OCI-LY7 (cell line): ENCODE results near the gene PPAN. TPM values are rescaled to one million over a fixed set of nuclear protein-coding genes. Genes with fewer than 3 reads are reported as not detected.

Source experiments
- BruUV-seq: library from RNA; stranded (reverse); fragments of 400-500 nt; replicated peaks from 2 replicates; lab custom pipeline; 2021; lab: Mats Ljungman, UMichigan
- CTCF ChIA-PET: fragments of 300-600 bp; sonication (Branson Sonifier 250); formaldehyde crosslinking; loops from one replicate; lab custom pipeline; 2022; ENCODE audit warnings: antibody characterized with exemption; ENCODE audit not compliant: unreplicated experiment; lab: Charles Lee
- POLR2A ChIA-PET: fragments of 300-600 bp; sonication (Branson Sonifier 250); formaldehyde crosslinking; loops from one replicate; lab custom pipeline; 2022; ENCODE audit warnings: antibody characterized with exemption; lab: Charles Lee
- DNase-seq: peaks from one replicate; pipeline ENCODE4 v3.0.0-alpha.2; 2015; ENCODE audit warnings: low spot score
- H2AFZ ChIP-seq: fragments of 200-600 bp; sonication (generic), shearing (Covaris generic); 2 replicates; pipeline ENCODE4 v1.6.1; 2014; ENCODE audit warnings: mild to moderate bottlenecking, antibody characterized with exemption, low read length, moderate library complexity
- H3K27ac ChIP-seq: fragments of 200-600 bp; sonication (generic); 2 replicates; pipeline ENCODE4 v1.5.1; 2014; ENCODE audit warnings: mixed run types, low read depth, mild to moderate bottlenecking, moderate library complexity, low read length, inconsistent platforms; ENCODE audit not compliant: poor library complexity, severe bottlenecking
- H3K36me3 ChIP-seq: fragments of 200-600 bp; sonication (generic); 2 replicates; pipeline ENCODE4 v1.6.1; 2014; ENCODE audit warnings: mild to moderate bottlenecking, antibody characterized with exemption, low read length, moderate library complexity, mixed read lengths; ENCODE audit not compliant: insufficient read depth
- H3K4me1 ChIP-seq: fragments of 200-600 bp; sonication (generic); 2 replicates; pipeline ENCODE4 v1.5.1; 2014; ENCODE audit warnings: mild to moderate bottlenecking, low read length; ENCODE audit not compliant: insufficient read depth, poor library complexity, severe bottlenecking
- H3K4me2 ChIP-seq: fragments of 200-600 bp; sonication (generic); 2 replicates; pipeline ENCODE4 v1.6.1; 2014; ENCODE audit warnings: mild to moderate bottlenecking, low read length
- H3K4me3 ChIP-seq: fragments of 200-600 bp; sonication (generic); 2 replicates; pipeline ENCODE4 v1.5.1; 2014; ENCODE audit warnings: mild to moderate bottlenecking, low read depth, low read length; ENCODE audit not compliant: poor library complexity, severe bottlenecking
- H3K79me2 ChIP-seq: fragments of 200-600 bp; sonication (generic); 2 replicates; pipeline ENCODE4 v1.6.1; 2016; ENCODE audit warnings: low read depth, mild to moderate bottlenecking, low read length, moderate library complexity, mixed read lengths; ENCODE audit not compliant: insufficient read depth
- H3K9me2 ChIP-seq: fragments of 200-600 bp; sonication (generic); 2 replicates; pipeline ENCODE4 v1.6.1; 2016; ENCODE audit warnings: mild to moderate bottlenecking, low read length, mixed read lengths; ENCODE audit not compliant: insufficient read depth
- H3K9me3 ChIP-seq: fragments of 200-600 bp; sonication (generic); 2 replicates; pipeline ENCODE4 v1.6.1; 2014; ENCODE audit warnings: mild to moderate bottlenecking, mixed run types, low read length, mixed read lengths
- H4K20me1 ChIP-seq: fragments of 200-600 bp; sonication (generic); 2 replicates; pipeline ENCODE4 v1.6.1; 2014; ENCODE audit warnings: mild to moderate bottlenecking, antibody characterized with exemption, low read length, moderate library complexity, mixed read lengths; ENCODE audit not compliant: insufficient read depth
- CTCF ChIP-seq: fragments of 200-600 bp; sonication (generic); conservative IDR thresholded peaks from 2 replicates; pipeline ENCODE4 v1.5.1; 2014; ENCODE audit warnings: mild to moderate bottlenecking, antibody characterized with exemption, low read length, moderate library complexity, mixed read lengths
- EZH2phosphoT487 ChIP-seq: fragments of 200-600 bp; sonication (generic); IDR thresholded peaks from 2 replicates; pipeline ENCODE4 v1.6.1; 2018; ENCODE audit warnings: low read depth, borderline replicate concordance, mild to moderate bottlenecking, mixed run types, antibody characterized with exemption, low read length, moderate library complexity, mixed read lengths
- intact Hi-C: fragments of 100-400 bp; cut with micrococcal nuclease; formaldehyde crosslinking; loops from one replicate; pipeline ENCODE4 v1.10.0; 2022; ENCODE audit not compliant: unreplicated experiment
- total RNA-seq, 2 experiments: library from RNA; depleted of rRNA in 1 of 2; stranded (reverse); fragments of >200 nt in 1 of 2; shearing (Covaris generic) in 1 of 2; gene quantifications; 2 replicates each; pipeline ENCODE4 v1.2.3, GENCODE V29; 2014 to 2022

PPAN gene
- total RNA-seq, 2 experiments from 2014 or later: 77.1 to 116 TPM

GRCh38 chr19:10118960-10119359 is 12.8 kb downstream of the PPAN start:
- no peak for TF ChIP-seq EZH2phosphoT487
- no peak for TF ChIP-seq CTCF
- Histone ChIP-seq H4K20me1 (no peaks in the 10 kb centered on the region), H3K4me1 (peaks cover 6% of the 10 kb centered on the region), H3K9me3 (no peaks in the 10 kb centered on the region), H3K36me3 (peaks cover 42% of the 10 kb centered on the region), H3K79me2 (peaks cover 19% of the 10 kb centered on the region; the same call in 1 of the 2 replicates), H3K4me3 (peak overlapping the region; percentile 91), H3K27ac (peak overlapping the region; percentile 50), H3K9me2 (no peaks in the 10 kb centered on the region), H2AFZ (no peak overlapping the region), H3K4me2 (peak overlapping the region; percentile 94)
- intact Hi-C loops: loop anchor here (1.0 kb wide), 1 partner anchor 131 kb away; no protein-coding TSS in a partner anchor
- ChIA-PET CTCF (no interaction called here), POLR2A (no interaction called here)
- BruUV-seq: no TSS peak
- no peak for DNase-seq

DNA sequence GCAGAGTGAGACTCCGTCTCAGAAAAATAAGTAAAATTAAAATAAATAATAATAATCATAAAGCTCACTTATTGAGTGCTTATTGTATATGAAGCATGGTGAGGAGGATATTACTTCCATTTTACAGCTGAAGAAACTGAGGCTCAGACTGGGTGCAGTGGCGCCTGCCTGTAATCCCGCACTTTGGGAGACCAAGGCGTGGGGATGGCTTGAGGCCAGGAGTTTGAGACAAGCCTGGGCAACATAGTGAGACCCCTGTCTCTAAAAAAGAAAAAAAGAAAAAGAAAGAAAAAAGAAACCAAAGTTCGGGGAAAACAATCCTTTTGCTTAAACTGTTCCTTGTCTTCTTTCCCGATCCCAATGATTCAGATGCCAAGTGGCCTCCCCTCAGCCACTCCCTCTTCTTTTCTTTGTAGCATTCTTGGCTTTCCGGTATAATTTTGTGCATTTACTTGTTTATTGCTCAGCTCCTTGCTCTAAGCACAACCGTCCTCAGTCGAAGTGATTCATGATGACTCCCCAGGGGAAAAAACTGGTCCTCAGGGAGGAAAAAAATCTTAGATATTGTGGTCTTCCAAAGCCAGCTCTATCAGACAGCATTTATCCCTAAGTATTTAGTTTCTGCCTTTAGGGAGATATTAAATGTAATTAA is 14.5 kb downstream of the PPAN start:
- H3K4me2 ChIP-seq: no peak overlapping the region
- no peak for DNase-seq
- intact Hi-C loops: no loop called here
- H3K4me1 ChIP-seq: peaks cover 6% of the 10 kb centered on the region
- no peak overlapping the region for H2AFZ ChIP-seq
- H3K9me3 ChIP-seq: no peaks in the 10 kb centered on the region
- H3K4me3 ChIP-seq: no peak overlapping the region
- peaks cover 40% of the 10 kb centered on the region for H3K36me3 ChIP-seq
- peaks cover 19% of the 10 kb centered on the region; the same call in 1 of the 2 replicates for H3K79me2 ChIP-seq
- POLR2A ChIA-PET: interaction anchor here (0.6 to 1.1 kb wide), 2 partner anchors 41 to 278 kb away, joined by 3 to 4 read pairs; no protein-coding TSS in a partner anchor
- CTCF ChIA-PET: no interaction called here
- no peaks in the 10 kb centered on the region for H4K20me1 ChIP-seq
- no peak overlapping the region for H3K27ac ChIP-seq
- TF ChIP-seq CTCF: no peak
- H3K9me2 ChIP-seq: no peaks in the 10 kb centered on the region
- BruUV-seq: no TSS peak

DNA sequence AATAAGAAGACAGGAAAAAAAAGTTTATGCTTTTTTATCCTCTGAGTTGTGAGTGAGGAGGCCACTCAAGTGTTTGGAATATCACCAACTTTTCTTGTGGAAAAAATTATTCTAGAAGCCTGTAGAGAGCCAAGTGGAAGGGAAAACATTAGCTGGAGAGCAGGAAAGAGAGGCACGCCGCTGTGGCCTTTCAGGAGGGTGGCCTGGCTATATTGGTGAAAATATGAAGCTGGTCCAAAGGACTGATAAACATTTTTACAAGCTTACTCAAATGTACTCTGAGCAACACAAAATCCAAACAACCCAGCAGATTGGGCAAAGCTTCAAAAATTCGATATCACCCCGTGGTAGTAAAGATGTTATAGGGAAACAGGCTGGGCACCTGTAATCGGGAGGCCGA is 15.9 kb downstream of the PPAN start:
- no peak overlapping the region for H3K4me2 ChIP-seq
- no peak overlapping the region for H3K27ac ChIP-seq
- no peaks in the 10 kb centered on the region for H4K20me1 ChIP-seq
- H3K79me2 ChIP-seq: peaks cover 19% of the 10 kb centered on the region; the same call in 1 of the 2 replicates
- POLR2A ChIA-PET: interaction anchor here (0.5 to 1.1 kb wide), 2 partner anchors 40 to 122 kb away, joined by 3 read pairs; no protein-coding TSS in a partner anchor
- no peak for DNase-seq
- no peak overlapping the region for H3K4me3 ChIP-seq
- TF ChIP-seq EZH2phosphoT487 (no peak), CTCF (no peak)
- H2AFZ ChIP-seq: no peak overlapping the region
- peaks cover 6% of the 10 kb centered on the region for H3K4me1 ChIP-seq
- no TSS peak for BruUV-seq
- CTCF ChIA-PET: no interaction called here
- H3K9me2 ChIP-seq: no peaks in the 10 kb centered on the region
- no peaks in the 10 kb centered on the region for H3K9me3 ChIP-seq
- H3K36me3 ChIP-seq: peaks cover 40% of the 10 kb centered on the region
- intact Hi-C loops: no loop called here
